Stomach (tissue), 4 donors: ENCODE results near the gene COL16A1.

Experiments
- CTCF ChIP-seq, 7 experiments: fragments of 450-650 bp in 4 of 7; fragments of 200-600 bp in 3 of 7; sonication (generic) in 3 of 7; IDR thresholded peaks; one replicate each; pipeline ENCODE4 v1.5.1; 2016 to 2019; ENCODE audit warnings: antibody characterized with exemption in 7 of 7, control low read depth in 2 of 7, mild to moderate bottlenecking in 1 of 7
- EP300 ChIP-seq: sonication (generic); formaldehyde crosslinking; IDR thresholded peaks from one replicate; pipeline ENCODE4 v1.6.1; 2017; ENCODE audit warnings: antibody characterized with exemption
- POLR2A ChIP-seq, 4 donors: fragments of 450-650 bp; IDR thresholded peaks; one replicate each; pipeline ENCODE4 v1.6.1; 2016; ENCODE audit warnings: antibody characterized with exemption in 4 of 4, control low read depth in 2 of 4, mild to moderate bottlenecking in 1 of 4, moderate library complexity in 1 of 4
- POLR2AphosphoS5 ChIP-seq, 3 donors: sonication (generic); formaldehyde crosslinking; IDR thresholded peaks; one replicate each; pipeline ENCODE4 v1.6.1; 2016; ENCODE audit warnings: antibody characterized with exemption in 3 of 3

- TF ChIP-seq POLR2AphosphoS5 (IDR thresholded peaks at IDR 0.05) (no peak), CTCF (IDR thresholded peaks at IDR 0.05) (no peak), POLR2A (IDR thresholded peaks at IDR 0.05) (no peak), EP300 (no peak)
These were observed 83.0 kb downstream of the COL16A1 start for GRCh38 chr1:31620631-31621497.
